GM12878 (cell line): ENCODE measurements around the gene DENND6B. TPM values are rescaled to one million over a fixed set of nuclear protein-coding genes. Genes with fewer than 3 reads are reported as not detected.

Experiments used
- CBFB ChIP-seq: IDR thresholded peaks from 2 replicates; pipeline ENCODE4 v1.6.1; 2016; ENCODE audit warnings: antibody characterized with exemption, low read depth
- CHD2 ChIP-seq: IDR thresholded peaks from 2 replicates; pipeline ENCODE4 v1.6.1; 2011; ENCODE audit warnings: low read depth, low read length, improper control_type of control experiment, borderline replicate concordance
- CHD4 ChIP-seq: fragments of 200-600 bp; sonication (generic); IDR thresholded peaks from 2 replicates; pipeline ENCODE4 v1.6.1; 2016; ENCODE audit warnings: mild to moderate bottlenecking
- CREM ChIP-seq: IDR thresholded peaks from 2 replicates; pipeline ENCODE4 v1.6.1; 2014; ENCODE audit warnings: antibody characterized with exemption, low read depth
- EED ChIP-seq: sonication (generic); IDR thresholded peaks from 2 replicates; pipeline ENCODE4 v1.6.1; 2016; ENCODE audit warnings: antibody characterized with exemption, low read depth
- EP300 ChIP-seq, 2 experiments: fragments of 150-350 bp in 1 of 2; IDR thresholded peaks; 2 replicates each; pipeline ENCODE4 v1.6.1; 2011 to 2012; ENCODE audit warnings: low read depth in 2 of 2, low read length in 2 of 2, borderline replicate concordance in 1 of 2, improper control_type of control experiment in 1 of 2, inconsistent platforms in 1 of 2; ENCODE audit not compliant: control insufficient read depth in 1 of 2
- FOXK2 ChIP-seq: fragments of 450-650 bp; IDR thresholded peaks from 2 replicates; pipeline ENCODE4 v1.6.1; 2017; ENCODE audit warnings: mild to moderate bottlenecking, moderate library complexity
- FOXM1 ChIP-seq: IDR thresholded peaks from 2 replicates; pipeline ENCODE4 v1.6.1; 2012; ENCODE audit warnings: low read depth, mild to moderate bottlenecking, inconsistent platforms, low read length, moderate library complexity
- IKZF2 ChIP-seq, 2 experiments: fragments of 450-650 bp; IDR thresholded peaks; 2 replicates each; pipeline ENCODE4 v1.6.1; 2017; ENCODE audit warnings: mild to moderate bottlenecking in 2 of 2, moderate library complexity in 2 of 2
- MEF2B ChIP-seq: fragments of 450-650 bp; IDR thresholded peaks from 2 replicates; pipeline ENCODE4 v1.6.1; 2018; ENCODE audit warnings: mild to moderate bottlenecking, moderate library complexity; ENCODE audit not compliant: partially characterized antibody, poor library complexity, severe bottlenecking
- NFYB ChIP-seq: IDR thresholded peaks from 2 replicates; pipeline ENCODE4 v1.6.1; 2011; ENCODE audit warnings: low read depth, mild to moderate bottlenecking, low read length, improper control_type of control experiment, moderate library complexity; ENCODE audit not compliant: insufficient read depth
- PAX5 ChIP-seq: IDR thresholded peaks from 2 replicates; pipeline ENCODE4 v1.6.1; 2011; ENCODE audit warnings: low read depth, low read length, borderline replicate concordance
- RELA ChIP-seq: fragments of 450-650 bp; IDR thresholded peaks from 2 replicates; pipeline ENCODE4 v1.8.0; 2014; ENCODE audit warnings: borderline replicate concordance; ENCODE audit not compliant: partially characterized antibody
- SIN3A ChIP-seq: IDR thresholded peaks from 2 replicates; pipeline ENCODE4 v1.6.1; 2012; ENCODE audit warnings: low read depth, low read length, improper control_type of control experiment
- SMAD1 ChIP-seq: fragments of 450-650 bp; IDR thresholded peaks from 2 replicates; pipeline ENCODE4 v1.6.1; 2018; ENCODE audit warnings: mild to moderate bottlenecking, low read depth; ENCODE audit not compliant: partially characterized antibody
- STAT1 ChIP-seq: fragments of 450-650 bp; conservative IDR thresholded peaks from 2 replicates; pipeline ENCODE4 v1.6.1; 2014; ENCODE audit warnings: antibody characterized with exemption, mild to moderate bottlenecking
- ZBED1 ChIP-seq: IDR thresholded peaks from 2 replicates; pipeline ENCODE4 v1.6.1; 2016; ENCODE audit warnings: borderline replicate concordance
- ZZZ3 ChIP-seq: IDR thresholded peaks from 2 replicates; pipeline ENCODE4 v1.6.1; 2011; ENCODE audit warnings: low read depth; ENCODE audit not compliant: control insufficient read depth, insufficient read length
- polyA plus RNA-seq, 11 experiments: library from polyadenylated mRNA; depleted of rRNA in 4 of 11; unstranded in 6 of 11; stranded (reverse) in 5 of 11; fragments of >200 nt; fragmentation: Nextera tagmentation in 4 of 11; fragmentation: Illumina TruSeq in 1 of 11; extraction: Ambion mirVana in 4 of 11; extraction: Trizol in 1 of 11; gene quantifications; 1 replicate in 1 of 11; 2 replicates in 10 of 11; pipeline versions ENCODE4 v1.2.1 to v1.2.3, GENCODE V29; 2011 to 2016; ENCODE audit warnings: inconsistent platforms in 2 of 11, missing spikeins in 2 of 11, low read depth in 1 of 11
- total RNA-seq, 4 experiments: library from RNA; depleted of rRNA in 3 of 4; stranded (reverse); fragments of >200 nt in 3 of 4; fragmentation: Illumina TruSeq in 1 of 4; extraction: Trizol in 1 of 4; gene quantifications; 2 replicates each; pipeline versions ENCODE4 v1.2.1 to v1.2.3, GENCODE V29; 2013 to 2021
- TF ChIP-seq, protein P1 (sequence below): fragments of 450-650 bp; formaldehyde crosslinking; IDR thresholded peaks from 2 replicates; pipeline ENCODE4 v1.4.0; 2022; ENCODE audit warnings: mild to moderate bottlenecking, moderate library complexity
- TF ChIP-seq, protein P2 (sequence below): fragments of 450-650 bp; IDR thresholded peaks from 2 replicates; pipeline ENCODE4 v1.6.1; 2017; ENCODE audit warnings: mild to moderate bottlenecking, moderate library complexity
- TF ChIP-seq, protein P3 (sequence below): IDR thresholded peaks from 2 replicates; pipeline ENCODE4 v1.6.1; 2012; ENCODE audit warnings: low read depth, low read length, improper control_type of control experiment
- TF ChIP-seq, protein P4 (sequence below): IDR thresholded peaks from 2 replicates; pipeline ENCODE4 v1.6.1; 2011; ENCODE audit warnings: mild to moderate bottlenecking, low read depth, low read length, moderate library complexity; ENCODE audit not compliant: insufficient replicate concordance

The DENND6B gene
- total and polyA plus RNA-seq, 10 of the 15 experiments (the other 5 are each of a cell fraction or from before 2014, with no cell fraction given), result 0.72 to 11.3 (median 6.2) TPM

DNA sequence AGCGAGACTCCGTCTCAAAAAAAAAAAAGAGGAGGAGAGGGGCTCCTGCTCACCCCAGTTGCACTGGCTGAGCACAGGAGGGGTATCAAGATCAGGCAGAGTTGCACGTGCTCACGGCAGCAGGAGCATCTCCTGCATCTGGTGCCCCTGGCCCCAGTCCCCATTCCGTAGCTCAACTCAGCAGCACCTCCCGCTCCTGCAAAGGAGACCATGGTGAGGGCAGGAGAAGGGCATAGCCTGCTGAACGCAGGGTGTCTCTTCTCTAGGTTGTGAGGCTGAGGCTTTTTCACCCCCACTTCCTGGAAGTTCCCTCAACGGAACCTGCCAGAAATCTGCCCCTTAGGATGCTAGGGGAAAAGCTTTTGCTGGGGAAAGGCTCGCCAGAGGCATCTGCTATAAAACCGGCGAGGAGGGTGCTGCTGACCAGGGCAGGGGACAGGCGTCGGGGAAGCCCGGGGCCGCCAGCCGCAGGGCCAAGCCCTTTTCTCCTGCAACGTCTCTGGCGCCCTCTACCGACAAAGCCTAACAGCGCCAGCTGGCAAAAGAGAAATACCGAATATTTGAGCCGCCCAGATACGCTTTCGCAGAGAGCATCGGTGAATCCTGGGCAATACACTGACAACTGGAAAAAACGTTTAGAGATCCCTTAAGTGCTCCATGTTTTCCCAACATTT, 15.3 kb upstream of the DENND6B start (continued):
- TF ChIP-seq, protein P1, sequence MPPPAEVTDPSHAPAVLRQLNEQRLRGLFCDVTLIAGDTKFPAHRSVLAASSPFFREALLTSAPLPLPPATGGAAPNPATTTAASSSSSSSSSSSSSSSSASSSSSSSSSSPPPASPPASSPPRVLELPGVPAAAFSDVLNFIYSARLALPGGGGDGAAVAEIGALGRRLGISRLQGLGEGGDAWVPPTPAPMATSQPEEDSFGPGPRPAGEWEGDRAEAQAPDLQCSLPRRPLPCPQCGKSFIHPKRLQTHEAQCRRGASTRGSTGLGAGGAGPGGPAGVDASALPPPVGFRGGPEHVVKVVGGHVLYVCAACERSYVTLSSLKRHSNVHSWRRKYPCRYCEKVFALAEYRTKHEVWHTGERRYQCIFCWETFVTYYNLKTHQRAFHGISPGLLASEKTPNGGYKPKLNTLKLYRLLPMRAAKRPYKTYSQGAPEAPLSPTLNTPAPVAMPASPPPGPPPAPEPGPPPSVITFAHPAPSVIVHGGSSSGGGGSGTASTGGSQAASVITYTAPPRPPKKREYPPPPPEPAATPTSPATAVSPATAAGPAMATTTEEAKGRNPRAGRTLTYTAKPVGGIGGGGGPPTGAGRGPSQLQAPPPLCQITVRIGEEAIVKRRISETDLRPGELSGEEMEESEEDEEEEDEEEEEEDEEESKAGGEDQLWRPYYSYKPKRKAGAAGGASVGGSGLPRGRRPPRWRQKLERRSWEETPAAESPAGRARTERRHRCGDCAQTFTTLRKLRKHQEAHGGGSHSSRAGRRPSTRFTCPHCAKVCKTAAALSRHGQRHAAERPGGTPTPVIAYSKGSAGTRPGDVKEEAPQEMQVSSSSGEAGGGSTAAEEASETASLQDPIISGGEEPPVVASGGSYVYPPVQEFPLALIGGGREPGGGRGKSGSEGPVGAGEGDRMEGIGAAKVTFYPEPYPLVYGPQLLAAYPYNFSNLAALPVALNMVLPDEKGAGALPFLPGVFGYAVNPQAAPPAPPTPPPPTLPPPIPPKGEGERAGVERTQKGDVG (CRISPR knock-in tag), result no peak
- TF ChIP-seq, protein P2, sequence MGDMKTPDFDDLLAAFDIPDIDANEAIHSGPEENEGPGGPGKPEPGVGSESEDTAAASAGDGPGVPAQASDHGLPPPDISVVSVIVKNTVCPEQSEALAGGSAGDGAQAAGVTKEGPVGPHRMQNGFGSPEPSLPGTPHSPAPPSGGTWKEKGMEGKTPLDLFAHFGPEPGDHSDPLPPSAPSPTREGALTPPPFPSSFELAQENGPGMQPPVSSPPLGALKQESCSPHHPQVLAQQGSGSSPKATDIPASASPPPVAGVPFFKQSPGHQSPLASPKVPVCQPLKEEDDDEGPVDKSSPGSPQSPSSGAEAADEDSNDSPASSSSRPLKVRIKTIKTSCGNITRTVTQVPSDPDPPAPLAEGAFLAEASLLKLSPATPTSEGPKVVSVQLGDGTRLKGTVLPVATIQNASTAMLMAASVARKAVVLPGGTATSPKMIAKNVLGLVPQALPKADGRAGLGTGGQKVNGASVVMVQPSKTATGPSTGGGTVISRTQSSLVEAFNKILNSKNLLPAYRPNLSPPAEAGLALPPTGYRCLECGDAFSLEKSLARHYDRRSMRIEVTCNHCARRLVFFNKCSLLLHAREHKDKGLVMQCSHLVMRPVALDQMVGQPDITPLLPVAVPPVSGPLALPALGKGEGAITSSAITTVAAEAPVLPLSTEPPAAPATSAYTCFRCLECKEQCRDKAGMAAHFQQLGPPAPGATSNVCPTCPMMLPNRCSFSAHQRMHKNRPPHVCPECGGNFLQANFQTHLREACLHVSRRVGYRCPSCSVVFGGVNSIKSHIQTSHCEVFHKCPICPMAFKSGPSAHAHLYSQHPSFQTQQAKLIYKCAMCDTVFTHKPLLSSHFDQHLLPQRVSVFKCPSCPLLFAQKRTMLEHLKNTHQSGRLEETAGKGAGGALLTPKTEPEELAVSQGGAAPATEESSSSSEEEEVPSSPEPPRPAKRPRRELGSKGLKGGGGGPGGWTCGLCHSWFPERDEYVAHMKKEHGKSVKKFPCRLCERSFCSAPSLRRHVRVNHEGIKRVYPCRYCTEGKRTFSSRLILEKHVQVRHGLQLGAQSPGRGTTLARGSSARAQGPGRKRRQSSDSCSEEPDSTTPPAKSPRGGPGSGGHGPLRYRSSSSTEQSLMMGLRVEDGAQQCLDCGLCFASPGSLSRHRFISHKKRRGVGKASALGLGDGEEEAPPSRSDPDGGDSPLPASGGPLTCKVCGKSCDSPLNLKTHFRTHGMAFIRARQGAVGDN, result no peak
- TF ChIP-seq NFYB, result no peak
- peak; percentile 59; the same call in 1 of the 2 replicates for TF ChIP-seq SIN3A
- TF ChIP-seq CHD4, result no peak
- TF ChIP-seq IKZF2 (IDR thresholded peaks at IDR 0.05), result no peak
- peak; percentile 11 for TF ChIP-seq RELA
- 0 out of 2 replicates have a peak, but pooled peaks have one; percentile 39 for TF ChIP-seq CREM
- TF ChIP-seq CHD2, result no peak
- no peak for TF ChIP-seq FOXM1
- TF ChIP-seq, protein P3, sequence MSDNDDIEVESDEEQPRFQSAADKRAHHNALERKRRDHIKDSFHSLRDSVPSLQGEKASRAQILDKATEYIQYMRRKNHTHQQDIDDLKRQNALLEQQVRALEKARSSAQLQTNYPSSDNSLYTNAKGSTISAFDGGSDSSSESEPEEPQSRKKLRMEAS, result no peak
- TF ChIP-seq, protein P4, sequence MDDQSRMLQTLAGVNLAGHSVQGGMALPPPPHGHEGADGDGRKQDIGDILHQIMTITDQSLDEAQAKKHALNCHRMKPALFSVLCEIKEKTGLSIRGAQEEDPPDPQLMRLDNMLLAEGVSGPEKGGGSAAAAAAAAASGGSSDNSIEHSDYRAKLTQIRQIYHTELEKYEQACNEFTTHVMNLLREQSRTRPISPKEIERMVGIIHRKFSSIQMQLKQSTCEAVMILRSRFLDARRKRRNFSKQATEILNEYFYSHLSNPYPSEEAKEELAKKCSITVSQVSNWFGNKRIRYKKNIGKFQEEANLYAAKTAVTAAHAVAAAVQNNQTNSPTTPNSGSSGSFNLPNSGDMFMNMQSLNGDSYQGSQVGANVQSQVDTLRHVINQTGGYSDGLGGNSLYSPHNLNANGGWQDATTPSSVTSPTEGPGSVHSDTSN, result no peak
- TF ChIP-seq CBFB, result 0 out of 2 replicates have a peak, but pooled peaks have one; percentile 45
- TF ChIP-seq EED, result no peak
- no peak for TF ChIP-seq SMAD1
- no peak for TF ChIP-seq ZBED1
- no peak for TF ChIP-seq MEF2B
- TF ChIP-seq FOXK2, result no peak
- no peak for TF ChIP-seq ZZZ3
- no peak for TF ChIP-seq STAT1
- no peak for TF ChIP-seq EP300 (IDR thresholded peaks at IDR 0.05; ENCODE audit: borderline replicate concordance in 1 of 2, control insufficient read depth in 1 of 2, low read depth in 2 of 2, low read length in 2 of 2)
- no peak for TF ChIP-seq PAX5
